ENCODE measurements around the gene KIAA1217. TPM values are rescaled to one million over a fixed set of nuclear protein-coding genes. Genes with fewer than 3 reads are reported as not detected.

The KIAA1217 gene
- total and polyA plus RNA-seq, 2 of the 8 experiments (the other 6 are each of a cell fraction or from before 2014, with no cell fraction given): 4.5 to 15.6 TPM

DNA sequence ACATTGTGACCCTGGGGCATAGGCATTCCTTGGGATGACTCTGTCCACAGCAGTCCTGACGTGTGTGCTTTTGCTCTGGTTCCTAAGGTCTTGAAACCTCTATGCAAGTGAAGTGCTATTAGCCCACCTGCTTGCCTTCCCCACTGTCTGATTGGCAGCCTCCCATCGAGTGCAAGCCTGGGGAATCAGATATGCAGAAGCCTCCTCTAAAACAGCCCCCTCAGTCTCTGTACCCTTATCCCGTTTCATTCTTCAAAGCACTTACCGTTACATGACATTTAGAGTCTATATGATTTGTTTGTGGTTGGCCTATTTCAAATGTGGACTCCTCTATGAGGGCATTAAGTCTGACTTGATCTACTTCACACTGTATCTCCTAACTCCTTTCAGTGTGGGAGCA is 4.3 kb downstream of the KIAA1217 start:
- no peak overlapping the region for H3K56ac ChIP-seq (replicated peaks; ENCODE audit: insufficient read length, low read depth, low read length)
- peaks cover 3% of the 10 kb centered on the region for H3K79me1 ChIP-seq (ENCODE audit: low read depth, low read length)
- H3K23ac ChIP-seq (ENCODE audit: insufficient read length): no peak overlapping the region
- H4K20me1 ChIP-seq (replicated peaks in 1 of 2; ENCODE audit: control insufficient read depth in 1 of 2, insufficient read depth in 2 of 2, low read length in 2 of 2): no peaks in the 10 kb centered on the region
- no peak overlapping the region for H4K8ac ChIP-seq (ENCODE audit: extremely low read depth, insufficient read depth, low read length)
- no peak overlapping the region for H3K27ac ChIP-seq (ENCODE audit: low read depth, low read length)
- no peak overlapping the region; the same call in 1 of the 2 replicates for H2BK12ac ChIP-seq (ENCODE audit: low read depth, low read length)
- H4K5ac ChIP-seq (ENCODE audit: insufficient read length, low read depth, low read length): no peak overlapping the region
- H3K79me2 ChIP-seq (ENCODE audit: control insufficient read depth in 1 of 2, insufficient read depth in 2 of 2, low read length in 2 of 2): peaks cover 0 to 37% of the 10 kb centered on the region in 2 experiments; a peak in 2 of 4 replicates
- 79% methylated on average over 4 of the region's 4 CpGs; no CpG with 5 or more reads in 1 of the 2 experiments for WGBS, 2 experiments (ENCODE audit: extremely low coverage in 1 of 2, insufficient coverage in 1 of 2, insufficient read length in 1 of 2, insufficient replicate concordance in 2 of 2, low coverage in 1 of 2, low lambda C conversion rate in 2 of 2, missing lambda C conversion rate in 1 of 2)
- no peak overlapping the region for H2BK5ac ChIP-seq (ENCODE audit: low read depth, low read length)
- no peak overlapping the region for H3K18ac ChIP-seq (ENCODE audit: extremely low read depth, low read length)
- ChIA-PET POLR2A (ENCODE audit: partially characterized antibody) (interaction anchor here (1.6 kb wide), 1 partner anchor 11 kb away, joined by 4 read pairs; no protein-coding TSS in a partner anchor), CTCF (ENCODE audit: partially characterized antibody) (interaction anchor here (1.0 to 2.7 kb wide), 3 partner anchors 17 to 305 kb away, joined by 3 to 10 read pairs (median 8); no protein-coding TSS in a partner anchor)
- no peak for DNase-seq (ENCODE audit: low read depth in 1 of 2, low spot score in 2 of 2)
- no peak overlapping the region for H2BK15ac ChIP-seq (ENCODE audit: low read length)
- H3K4me1 ChIP-seq (replicated peaks in 1 of 4; ENCODE audit: control insufficient read depth in 3 of 4, insufficient read depth in 4 of 4, low read length in 3 of 4): peaks cover 3 to 19% (median 14%) of the 10 kb centered on the region in 4 experiments; a peak in 5 of 7 replicates
- no peaks in the 10 kb centered on the region for H3K27me3 ChIP-seq (replicated peaks in 1 of 4; ENCODE audit: control insufficient read depth in 3 of 4, extremely low read depth in 1 of 4, insufficient read depth in 3 of 4, low read length in 3 of 4)
- 0 out of 4 replicates have a peak overlapping the region, but pooled peaks of 1 of the 2 experiments have one; percentile 17 for H3K4me2 ChIP-seq (ENCODE audit: insufficient read depth in 1 of 2, low read depth in 2 of 2, low read length in 2 of 2)
- no peak overlapping the region for H3K4me3 ChIP-seq (ENCODE audit: extremely low read depth in 1 of 4, insufficient read depth in 2 of 4, low read depth in 3 of 4, low read length in 4 of 4)
- no peak overlapping the region for H3K9ac ChIP-seq (replicated peaks in 1 of 4; ENCODE audit: extremely low read depth in 1 of 4, low read depth in 3 of 4, low read length in 3 of 4)
- H2AK5ac ChIP-seq (ENCODE audit: low read depth, low read length): no peak overlapping the region
- H3K36me3 ChIP-seq (ENCODE audit: control insufficient read depth in 2 of 4, insufficient read depth in 4 of 4, low read length in 3 of 4): no peaks in the 10 kb centered on the region
- H3K14ac ChIP-seq (ENCODE audit: insufficient read length): no peak overlapping the region
- H2BK20ac ChIP-seq (ENCODE audit: low read length): no peak overlapping the region; the same call in 1 of the 2 replicates
- H2BK120ac ChIP-seq (replicated peaks; ENCODE audit: low read depth, low read length): no peak overlapping the region
- no peak overlapping the region for H2AFZ ChIP-seq (ENCODE audit: low read length)
- no peak for FAIRE-seq
- H4K91ac ChIP-seq (replicated peaks; ENCODE audit: insufficient read length, low read length): no peak overlapping the region
- no peaks in the 10 kb centered on the region for H3K9me3 ChIP-seq (ENCODE audit: insufficient read depth in 2 of 2, low read depth in 1 of 2, low read length in 1 of 2)
- no peaks in the 10 kb centered on the region; the same call in 1 of the 2 replicates for H3K23me2 ChIP-seq (ENCODE audit: low read depth, low read length)
- no peak overlapping the region for H3K4ac ChIP-seq (replicated peaks; ENCODE audit: insufficient read length, low read depth, low read length)
- no peak for TF ChIP-seq ASH2L (IDR thresholded peaks at IDR 0.05; ENCODE audit: low read length)
- no peak for TF ChIP-seq BCL11A (IDR thresholded peaks at IDR 0.05; ENCODE audit: low read depth in 2 of 2, low read length in 2 of 2)
- TF ChIP-seq RAD21 (IDR thresholded peaks at IDR 0.05 in 1 of 2, conservative IDR thresholded peaks at IDR 0.05 in 1 of 2; ENCODE audit: low read depth in 2 of 2, low read length in 2 of 2): no peak
- TF ChIP-seq TBP (IDR thresholded peaks at IDR 0.05; ENCODE audit: low read depth, low read length): no peak
- TF ChIP-seq MAX (IDR thresholded peaks at IDR 0.05): no peak
- TF ChIP-seq PHF8 (conservative IDR thresholded peaks at IDR 0.05; ENCODE audit: low read depth, low read length): no peak
- no peak for TF ChIP-seq KDM5A (IDR thresholded peaks at IDR 0.05; ENCODE audit: low read length)
- no peak for TF ChIP-seq NANOG (IDR thresholded peaks at IDR 0.05; ENCODE audit: insufficient read depth, low read depth, low read length, poor library complexity, severe bottlenecking)

Measured in H1 (cell line).